ENCODE measurements around the gene YARS2. TPM values are rescaled to one million over a fixed set of nuclear protein-coding genes. Genes with fewer than 3 reads are reported as not detected.

Gene YARS2
- total and polyA plus RNA-seq, 2 experiments from 2014 or later: 73.0 to 76.7 TPM

DNA sequence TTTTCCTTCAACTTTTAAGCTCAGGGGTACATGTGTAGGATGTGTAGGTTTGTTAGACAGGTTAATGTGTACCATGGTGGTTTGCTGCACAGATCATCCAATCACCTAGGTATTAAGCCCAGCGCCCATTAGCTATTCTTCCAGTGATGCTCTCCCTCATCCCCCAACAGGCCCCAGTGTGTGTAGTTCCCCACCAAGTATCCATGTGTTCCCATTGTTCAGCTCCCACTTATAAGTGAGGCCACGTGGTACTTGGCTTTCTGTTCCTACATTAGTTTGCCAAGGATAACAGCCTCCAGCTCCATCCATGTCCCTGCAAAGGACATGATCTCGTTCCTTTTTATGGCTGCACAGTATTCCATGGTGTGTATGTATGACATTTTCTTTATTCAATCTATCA is 48.6 kb upstream of the YARS2 start:
- no peak overlapping the region for H3K27ac ChIP-seq (ENCODE audit: low read depth)
- H3F3A ChIP-seq (replicated peaks; ENCODE audit: low read depth): no peaks in the 10 kb centered on the region
- H3K27ac Mint-ChIP-seq: no peak overlapping the region
- H3K4me2 ChIP-seq: no peak overlapping the region
- H3K79me2 ChIP-seq (replicated peaks; ENCODE audit: insufficient read depth): no peaks in the 10 kb centered on the region
- no peak overlapping the region for H3K4me3 Mint-ChIP-seq
- no peak overlapping the region for H3K4me3 ChIP-seq
- no peak for ATAC-seq
- DNase-seq (ENCODE audit: low spot score): no peak
- no peaks in the 10 kb centered on the region for H3K4me1 Mint-ChIP-seq
- no peak overlapping the region for H2AFZ ChIP-seq
- H3K9me2 ChIP-seq (ENCODE audit: insufficient read depth): peaks cover 5% of the 10 kb centered on the region; the same call in 1 of the 2 replicates
- no peaks in the 10 kb centered on the region for H4K20me1 ChIP-seq (replicated peaks; ENCODE audit: insufficient read depth)
- H3K27me3 Mint-ChIP-seq (ENCODE audit: insufficient read depth, low read depth, poor library complexity): peaks cover 5% of the 10 kb centered on the region
- TF ChIP-seq EZH2 (IDR thresholded peaks at IDR 0.05; ENCODE audit: low read depth, unreplicated experiment) (no peak), EZH2phosphoT487 (IDR thresholded peaks at IDR 0.05; ENCODE audit: unreplicated experiment) (no peak), ZNF114 (CRISPR knock-in tag; IDR thresholded peaks at IDR 0.05) (no peak), JUNB (IDR thresholded peaks at IDR 0.05; ENCODE audit: unreplicated experiment) (no peak), STAT1 (IDR thresholded peaks at IDR 0.05; ENCODE audit: unreplicated experiment) (no peak), CREB1 (CRISPR knock-in tag; IDR thresholded peaks at IDR 0.05; ENCODE audit: low read depth) (no peak), POLR2AphosphoS5 (IDR thresholded peaks at IDR 0.05; ENCODE audit: low read depth) (no peak), ZNF331 (CRISPR knock-in tag; IDR thresholded peaks at IDR 0.05; ENCODE audit: low read depth) (no peak), NANOG (IDR thresholded peaks at IDR 0.05; ENCODE audit: borderline replicate concordance) (no peak)
- TF ChIP-seq, protein P1, sequence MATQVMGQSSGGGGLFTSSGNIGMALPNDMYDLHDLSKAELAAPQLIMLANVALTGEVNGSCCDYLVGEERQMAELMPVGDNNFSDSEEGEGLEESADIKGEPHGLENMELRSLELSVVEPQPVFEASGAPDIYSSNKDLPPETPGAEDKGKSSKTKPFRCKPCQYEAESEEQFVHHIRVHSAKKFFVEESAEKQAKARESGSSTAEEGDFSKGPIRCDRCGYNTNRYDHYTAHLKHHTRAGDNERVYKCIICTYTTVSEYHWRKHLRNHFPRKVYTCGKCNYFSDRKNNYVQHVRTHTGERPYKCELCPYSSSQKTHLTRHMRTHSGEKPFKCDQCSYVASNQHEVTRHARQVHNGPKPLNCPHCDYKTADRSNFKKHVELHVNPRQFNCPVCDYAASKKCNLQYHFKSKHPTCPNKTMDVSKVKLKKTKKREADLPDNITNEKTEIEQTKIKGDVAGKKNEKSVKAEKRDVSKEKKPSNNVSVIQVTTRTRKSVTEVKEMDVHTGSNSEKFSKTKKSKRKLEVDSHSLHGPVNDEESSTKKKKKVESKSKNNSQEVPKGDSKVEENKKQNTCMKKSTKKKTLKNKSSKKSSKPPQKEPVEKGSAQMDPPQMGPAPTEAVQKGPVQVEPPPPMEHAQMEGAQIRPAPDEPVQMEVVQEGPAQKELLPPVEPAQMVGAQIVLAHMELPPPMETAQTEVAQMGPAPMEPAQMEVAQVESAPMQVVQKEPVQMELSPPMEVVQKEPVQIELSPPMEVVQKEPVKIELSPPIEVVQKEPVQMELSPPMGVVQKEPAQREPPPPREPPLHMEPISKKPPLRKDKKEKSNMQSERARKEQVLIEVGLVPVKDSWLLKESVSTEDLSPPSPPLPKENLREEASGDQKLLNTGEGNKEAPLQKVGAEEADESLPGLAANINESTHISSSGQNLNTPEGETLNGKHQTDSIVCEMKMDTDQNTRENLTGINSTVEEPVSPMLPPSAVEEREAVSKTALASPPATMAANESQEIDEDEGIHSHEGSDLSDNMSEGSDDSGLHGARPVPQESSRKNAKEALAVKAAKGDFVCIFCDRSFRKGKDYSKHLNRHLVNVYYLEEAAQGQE (IDR thresholded peaks at IDR 0.05; ENCODE audit: unreplicated experiment): no peak
- TF ChIP-seq, protein P2, sequence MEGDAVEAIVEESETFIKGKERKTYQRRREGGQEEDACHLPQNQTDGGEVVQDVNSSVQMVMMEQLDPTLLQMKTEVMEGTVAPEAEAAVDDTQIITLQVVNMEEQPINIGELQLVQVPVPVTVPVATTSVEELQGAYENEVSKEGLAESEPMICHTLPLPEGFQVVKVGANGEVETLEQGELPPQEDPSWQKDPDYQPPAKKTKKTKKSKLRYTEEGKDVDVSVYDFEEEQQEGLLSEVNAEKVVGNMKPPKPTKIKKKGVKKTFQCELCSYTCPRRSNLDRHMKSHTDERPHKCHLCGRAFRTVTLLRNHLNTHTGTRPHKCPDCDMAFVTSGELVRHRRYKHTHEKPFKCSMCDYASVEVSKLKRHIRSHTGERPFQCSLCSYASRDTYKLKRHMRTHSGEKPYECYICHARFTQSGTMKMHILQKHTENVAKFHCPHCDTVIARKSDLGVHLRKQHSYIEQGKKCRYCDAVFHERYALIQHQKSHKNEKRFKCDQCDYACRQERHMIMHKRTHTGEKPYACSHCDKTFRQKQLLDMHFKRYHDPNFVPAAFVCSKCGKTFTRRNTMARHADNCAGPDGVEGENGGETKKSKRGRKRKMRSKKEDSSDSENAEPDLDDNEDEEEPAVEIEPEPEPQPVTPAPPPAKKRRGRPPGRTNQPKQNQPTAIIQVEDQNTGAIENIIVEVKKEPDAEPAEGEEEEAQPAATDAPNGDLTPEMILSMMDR (conservative IDR thresholded peaks at IDR 0.05; ENCODE audit: low read depth in 2 of 2): no peak
- no peaks in the 10 kb centered on the region for H3K27me3 ChIP-seq (ENCODE audit: insufficient read depth)
- H3K36me3 Mint-ChIP-seq (ENCODE audit: low read depth): peaks cover 24% of the 10 kb centered on the region
- 0 out of 2 replicates have a peak, but pooled peaks cover 7% of the 10 kb centered on the region for H3K36me3 ChIP-seq (ENCODE audit: insufficient read depth)
- no peaks in the 10 kb centered on the region for H3K4me1 ChIP-seq (ENCODE audit: insufficient read depth)
- H3K9me3 Mint-ChIP-seq: peaks cover 22% of the 10 kb centered on the region; the same call in 2 of the 3 replicates
